Common myeloid progenitor, CD34-positive (primary cell): ENCODE measurements around the gene ATXN7.

ENCODE experiments used
- CTCF ChIA-PET: fragments of 350-600 bp; sonication (Branson Sonifier 250); formaldehyde crosslinking; loops from one replicate; lab custom pipeline; 2021; ENCODE audit warnings: antibody characterized with exemption; lab: Charles Lee
- POLR2A ChIA-PET: fragments of 350-600 bp; sonication (Branson Sonifier 250); formaldehyde crosslinking; loops from one replicate; lab custom pipeline; 2021; ENCODE audit warnings: antibody characterized with exemption; lab: Charles Lee
- DNase-seq, 3 donors: peaks; one replicate each; pipeline versions ENCODE4 v3.0.0 to v3.0.0-alpha.2; 2013
- H3K27ac ChIP-seq, 2 experiments: 1 replicate in 1 of 2; 2 replicates in 1 of 2; pipeline ENCODE4 v1.7.0; 2013; ENCODE audit warnings: inconsistent platforms in 2 of 2, low read length in 2 of 2, mild to moderate bottlenecking in 2 of 2, low read depth in 1 of 2, moderate library complexity in 1 of 2; ENCODE audit not compliant: severe bottlenecking in 2 of 2, insufficient read depth in 1 of 2, poor library complexity in 1 of 2
- H3K27me3 ChIP-seq, 5 experiments: replicated peaks in 2 of 5; 1 replicate in 3 of 5; 2 replicates in 2 of 5; pipeline versions ENCODE4 v1.6.1 to v1.7.0; 2013; ENCODE audit warnings: low read length in 4 of 5, mild to moderate bottlenecking in 2 of 5, moderate library complexity in 2 of 5, inconsistent platforms in 1 of 5; ENCODE audit not compliant: insufficient read depth in 5 of 5, control insufficient read depth in 4 of 5
- H3K36me3 ChIP-seq, 4 experiments: 1 replicate in 2 of 4; 2 replicates in 2 of 4; pipeline versions ENCODE4 v1.6.1 to v1.7.0; 2013; ENCODE audit warnings: low read length in 3 of 4, control low read depth in 1 of 4, mild to moderate bottlenecking in 1 of 4; ENCODE audit not compliant: control insufficient read depth in 4 of 4, insufficient read depth in 4 of 4
- H3K4me1 ChIP-seq, 4 experiments: 1 replicate in 3 of 4; 2 replicates in 1 of 4; pipeline versions ENCODE4 v1.6.1 to v1.7.1; 2013; ENCODE audit warnings: low read length in 3 of 4, mild to moderate bottlenecking in 3 of 4, control low read depth in 1 of 4, inconsistent platforms in 1 of 4, moderate library complexity in 1 of 4; ENCODE audit not compliant: control insufficient read depth in 4 of 4, insufficient read depth in 4 of 4; ENCODE audit errors: control extremely low read depth in 1 of 4
- H3K4me3 ChIP-seq, 7 experiments: 1 replicate in 4 of 7; 2 replicates in 3 of 7; pipeline versions ENCODE4 v1.5.1 to v1.7.0; 2013; ENCODE audit warnings: mild to moderate bottlenecking in 7 of 7, low read length in 6 of 7, moderate library complexity in 6 of 7, inconsistent platforms in 2 of 7, low read depth in 2 of 7, control low read depth in 1 of 7; ENCODE audit not compliant: insufficient read depth in 4 of 7, control insufficient read depth in 1 of 7; ENCODE audit errors: extremely low read depth in 1 of 7
- H3K9me3 ChIP-seq, 5 experiments: 1 replicate in 4 of 5; 2 replicates in 1 of 5; pipeline versions ENCODE4 v1.6.1 to v1.7.1; 2013; ENCODE audit warnings: low read length in 4 of 5, mild to moderate bottlenecking in 2 of 5, inconsistent platforms in 1 of 5, low read depth in 1 of 5, moderate library complexity in 1 of 5; ENCODE audit not compliant: control insufficient read depth in 4 of 5, insufficient read depth in 2 of 5; ENCODE audit errors: control extremely low read depth in 1 of 5
- WGBS: methylation state at CpG from one replicate; pipeline ENCODE4 v1.1.5; 2013; ENCODE audit not compliant: insufficient coverage; 5-methylcytosine and 5-hydroxymethylcytosine counted together

ATXN7 gene

GRCh38 chr3:63960048-63960711, 96.5 kb downstream of the ATXN7 start:
- H3K36me3 ChIP-seq: peaks cover 0 to 20% (median 2%) of the 10 kb centered on the region in 4 experiments
- POLR2A ChIA-PET: interaction anchor here (0.7 kb wide), 1 partner anchor 10 kb away, joined by 3 read pairs; no protein-coding TSS in a partner anchor
- CTCF ChIA-PET: interaction anchor here (0.7 to 15.4 kb wide), 7 partner anchors 10 to 100 kb away, joined by 3 to 257 read pairs (median 4); partner anchors contain the start of gene PSMD6
- peak; percentile 50 to 79 (median 71) for DNase-seq
- H3K4me1 ChIP-seq: peaks cover 4 to 24% (median 13%) of the 10 kb centered on the region in 4 experiments
- peak overlapping the region in 1 of 2 experiments; percentile 66 for H3K27ac ChIP-seq
- no peaks in the 10 kb centered on the region for H3K9me3 ChIP-seq
- peak overlapping the region in 5 of 7 experiments; percentile 13 to 61 (median 34) for H3K4me3 ChIP-seq
- 4% methylated on average over 6 of the region's 6 CpGs for WGBS
- H3K27me3 ChIP-seq: no peaks in the 10 kb centered on the region

GRCh38 chr3:63961891-63962290, 98.2 kb downstream of the ATXN7 start:
- POLR2A ChIA-PET: no interaction called here
- peaks cover 9 to 36% (median 26%) of the 10 kb centered on the region in 4 experiments for H3K4me1 ChIP-seq
- no peaks in the 10 kb centered on the region for H3K9me3 ChIP-seq
- CTCF ChIA-PET: interaction anchor here (1.1 to 15.4 kb wide), 12 partner anchors 8 to 66 kb away, joined by 3 to 257 read pairs (median 4); no protein-coding TSS in a partner anchor
- H3K27ac ChIP-seq: no peak overlapping the region
- H3K27me3 ChIP-seq: no peaks in the 10 kb centered on the region
- H3K4me3 ChIP-seq: no peak overlapping the region
- DNase-seq: peak; percentile 60 to 79 (median 75)
- peaks cover 0 to 7% (median 0%) of the 10 kb centered on the region in 4 experiments for H3K36me3 ChIP-seq
- no CpG with 5 or more reads among the region's 2 CpGs for WGBS

- DNase-seq: no peak
- ChIA-PET CTCF (interaction anchor here (2.1 to 15.4 kb wide), 3 partner anchors 15 to 30 kb away, joined by 5 to 257 read pairs (median 202); no protein-coding TSS in a partner anchor), POLR2A (no interaction called here)
- no peak overlapping the region for H3K4me3 ChIP-seq
- H3K9me3 ChIP-seq: no peaks in the 10 kb centered on the region
- peaks cover 0 to 7% (median 0%) of the 10 kb centered on the region in 4 experiments for H3K36me3 ChIP-seq
- H3K4me1 ChIP-seq: peaks cover 20 to 50% (median 37%) of the 10 kb centered on the region in 4 experiments
- no peak overlapping the region for H3K27ac ChIP-seq
- H3K27me3 ChIP-seq: no peaks in the 10 kb centered on the region
- WGBS: no CpG with 5 or more reads among the region's 1 CpG
Observed at GRCh38 chr3:63963496-63963895, 99.8 kb downstream of the ATXN7 start.

GRCh38 chr3:63964681-63965485, 101.2 kb downstream of the ATXN7 start:
- Histone ChIP-seq H3K4me3 (no peak overlapping the region), H3K4me1 (peaks cover 30 to 62% (median 48%) of the 10 kb centered on the region in 4 experiments), H3K27me3 (no peaks in the 10 kb centered on the region), H3K27ac (peak overlapping the region in 1 of 2 experiments; percentile 62), H3K36me3 (peaks cover 0 to 7% (median 0%) of the 10 kb centered on the region in 4 experiments), H3K9me3 (no peaks in the 10 kb centered on the region)
- WGBS: 71% methylated on average over 4 of the region's 6 CpGs
- CTCF ChIA-PET: interaction anchor here (0.7 to 15.4 kb wide), 9 partner anchors 9 to 58 kb away, joined by 3 to 257 read pairs (median 4); partner anchors contain the start of gene PSMD6
- POLR2A ChIA-PET: no interaction called here
- no peak for DNase-seq

DNA sequence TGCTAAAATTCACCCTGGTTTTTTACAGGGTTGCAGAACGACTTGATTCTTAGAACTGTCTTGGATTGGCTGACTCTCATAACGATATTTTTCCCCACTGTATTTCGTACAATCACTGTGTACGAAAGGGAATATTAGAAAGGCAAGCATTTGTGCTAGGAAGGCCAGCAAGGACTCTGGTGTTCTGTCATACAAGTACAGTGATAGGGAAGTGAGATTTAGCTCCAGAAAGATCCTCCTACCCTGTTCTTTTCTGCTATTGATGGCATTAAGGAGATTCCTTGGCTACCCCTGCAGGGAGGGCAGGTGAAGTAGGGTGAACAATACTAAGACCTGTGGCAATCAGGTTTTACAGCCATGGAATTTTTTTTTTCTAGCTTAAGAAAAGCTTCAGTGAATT, 102.3 kb downstream of the ATXN7 start:
- no peaks in the 10 kb centered on the region for H3K27me3 ChIP-seq
- WGBS: 75% methylated on average over 4 of the region's 4 CpGs
- no peaks in the 10 kb centered on the region for H3K9me3 ChIP-seq
- H3K36me3 ChIP-seq: peaks cover 0 to 8% (median 0%) of the 10 kb centered on the region in 4 experiments
- peaks cover 37 to 62% (median 52%) of the 10 kb centered on the region in 4 experiments for H3K4me1 ChIP-seq
- peak overlapping the region; percentile 91 to 96 for H3K27ac ChIP-seq
- POLR2A ChIA-PET: no interaction called here
- CTCF ChIA-PET: interaction anchor here (0.9 to 15.4 kb wide), 4 partner anchors 13 to 77 kb away, joined by 3 to 257 read pairs (median 103); no protein-coding TSS in a partner anchor
- no peak overlapping the region for H3K4me3 ChIP-seq
- DNase-seq: no peak

DNA sequence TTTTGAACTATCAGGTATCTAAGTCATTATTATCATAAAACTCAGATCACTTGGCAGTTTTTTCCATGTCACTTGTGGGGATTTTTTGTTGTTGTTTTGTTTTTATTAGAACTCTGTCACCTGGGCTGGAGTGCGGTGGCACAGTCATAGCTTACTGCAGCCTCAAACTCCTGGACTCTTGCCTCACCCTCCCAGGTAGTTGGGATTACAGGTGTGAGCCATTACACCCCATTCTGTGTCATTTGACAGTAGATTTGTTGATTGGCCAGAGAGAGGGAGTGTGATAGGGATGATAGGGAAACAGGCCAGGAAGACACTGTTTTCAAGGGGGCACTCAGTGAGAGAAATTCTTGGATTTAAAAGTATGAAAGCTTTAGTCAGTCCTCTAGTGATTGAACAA, 103.2 kb downstream of the ATXN7 start:
- ChIA-PET CTCF (interaction anchor here (0.9 to 15.4 kb wide), 7 partner anchors 8 to 78 kb away, joined by 3 to 257 read pairs (median 4); no protein-coding TSS in a partner anchor), POLR2A (interaction anchor here (0.8 kb wide), 1 partner anchor 54 kb away, joined by 3 read pairs; no protein-coding TSS in a partner anchor)
- Histone ChIP-seq H3K27ac (peak overlapping the region; percentile 91 to 96), H3K4me3 (peak overlapping the region in 5 of 7 experiments; percentile 8 to 77 (median 62)), H3K9me3 (no peaks in the 10 kb centered on the region), H3K4me1 (peaks cover 40 to 64% (median 54%) of the 10 kb centered on the region in 4 experiments), H3K36me3 (peaks cover 0 to 11% (median 0%) of the 10 kb centered on the region in 4 experiments), H3K27me3 (no peaks in the 10 kb centered on the region)
- WGBS: no CpG with 5 or more reads among the region's 1 CpG
- no peak for DNase-seq
